ENCODE measurements around the gene ZNF839.
"Not testable (repeated sequence)": the region's sequence is repeated elsewhere in the genome, so short reads cannot be mapped to it uniquely, and the experiment has no call there.

Gene ZNF839

GRCh38 chr14:102304611-102305506, 14.7 kb upstream of the ZNF839 start, which contains the start of gene MOK:
Gene MOK, minus strand, starts transcription at chr14:102305164. Its CDS starts 196 bp downstream, at chr14:102304968.
- peak; percentile 92 to 93 for DNase-seq (ENCODE audit: low read depth in 2 of 2, low spot score in 1 of 2)

- DNase-seq (ENCODE audit: low read depth in 2 of 2, low spot score in 1 of 2) = peak; percentile 59 to 63
These were observed 5.1 kb upstream of the ZNF839 start for GRCh38 chr14:102314242-102315011.

GRCh38 chr14:102315121-102315520, 4.4 kb upstream of the ZNF839 start:
- no peak for DNase-seq (ENCODE audit: low read depth in 2 of 2, low spot score in 1 of 2)

GRCh38 chr14:102316338-102316742, 3.2 kb upstream of the ZNF839 start:
- DNase-seq (ENCODE audit: low read depth in 2 of 2, low spot score in 1 of 2) = no peak

- peak; percentile 87 to 92 for DNase-seq (ENCODE audit: low read depth in 2 of 2, low spot score in 1 of 2)
These were observed 2.6 kb upstream of the ZNF839 start for GRCh38 chr14:102316743-102317563.

GRCh38 chr14:102317564-102318248, 1.8 kb upstream of the ZNF839 start:
- no peak for DNase-seq (ENCODE audit: low read depth in 2 of 2, low spot score in 1 of 2)

- DNase-seq (ENCODE audit: low read depth in 2 of 2, low spot score in 1 of 2) = no peak
These were observed 717 bp upstream of the ZNF839 start for GRCh38 chr14:102318781-102319276.

- DNase-seq (ENCODE audit: low read depth in 2 of 2, low spot score in 1 of 2) = no peak
These were observed 601 bp downstream of the ZNF839 start for GRCh38 chr14:102320033-102320660.

GRCh38 chr14:102320671-102321455, 1.3 kb downstream of the ZNF839 start:
- DNase-seq (ENCODE audit: low read depth in 2 of 2, low spot score in 1 of 2) = no peak

- DNase-seq (ENCODE audit: low read depth in 2 of 2, low spot score in 1 of 2) = no peak
These were observed 2.2 kb downstream of the ZNF839 start for GRCh38 chr14:102321456-102322422.

- DNase-seq (ENCODE audit: low read depth in 2 of 2, low spot score in 1 of 2) = no peak
These were observed 3.6 kb downstream of the ZNF839 start for GRCh38 chr14:102323102-102323501.

GRCh38 chr14:102325791-102326345, 6.3 kb downstream of the ZNF839 start:
- DNase-seq (ENCODE audit: low read depth in 2 of 2, low spot score in 1 of 2) = no peak

- no peak for DNase-seq (ENCODE audit: low read depth in 2 of 2, low spot score in 1 of 2)
These were observed 7.0 kb downstream of the ZNF839 start for GRCh38 chr14:102326583-102326982.

GRCh38 chr14:102329381-102329780, 9.8 kb downstream of the ZNF839 start:
- DNase-seq (ENCODE audit: low read depth in 2 of 2, low spot score in 1 of 2) = not testable (repeated sequence)

GRCh38 chr14:102330806-102331205, 11.3 kb downstream of the ZNF839 start:
- no peak for DNase-seq (ENCODE audit: low read depth in 2 of 2, low spot score in 1 of 2)

GRCh38 chr14:102333390-102333789, 13.8 kb downstream of the ZNF839 start:
- no peak for DNase-seq (ENCODE audit: low read depth in 2 of 2, low spot score in 1 of 2)

GRCh38 chr14:102333795-102334705, 14.5 kb downstream of the ZNF839 start:
- DNase-seq (ENCODE audit: low read depth in 2 of 2, low spot score in 1 of 2) = no peak

All from stimulated activated CD8-positive, alpha-beta memory T cell treated with anti-CD3 and anti-CD28 coated beads, Interleukin-4, amount 100 ng/mL, for 4 hours (primary cell).